KMS-11 (cell line): ENCODE results near the gene GRIP1.

Source experiments
- H2AFZ ChIP-seq: fragments of 200-600 bp; sonication (generic); 2 replicates; pipeline ENCODE4 v1.6.1; 2016; ENCODE audit warnings: antibody characterized with exemption, mixed run types, low read depth
- H3K27ac ChIP-seq: fragments of 200-600 bp; sonication (generic); 2 replicates; pipeline ENCODE4 v1.6.1; 2016; ENCODE audit warnings: mild to moderate bottlenecking, mixed run types
- H3K27me3 ChIP-seq: fragments of 200-600 bp; sonication (generic); 2 replicates; pipeline ENCODE4 v1.6.1; 2017; ENCODE audit warnings: mild to moderate bottlenecking, low read depth, mixed run types, moderate library complexity; ENCODE audit not compliant: insufficient read depth
- H3K36me3 ChIP-seq: fragments of 200-600 bp; sonication (generic); 2 replicates; pipeline ENCODE4 v1.6.1; 2017; ENCODE audit warnings: mild to moderate bottlenecking, mixed run types; ENCODE audit not compliant: insufficient read depth
- H3K4me1 ChIP-seq: fragments of 200-600 bp; sonication (generic); 2 replicates; pipeline ENCODE4 v1.6.1; 2016; ENCODE audit warnings: mild to moderate bottlenecking, low read depth, mixed run types; ENCODE audit not compliant: poor library complexity, severe bottlenecking
- H3K4me2 ChIP-seq: fragments of 200-600 bp; sonication (generic); 2 replicates; pipeline ENCODE4 v1.7.0; 2016; ENCODE audit warnings: mild to moderate bottlenecking, mixed run types
- H3K4me3 ChIP-seq: fragments of 200-600 bp; sonication (generic); IDR thresholded peaks from 2 replicates; pipeline ENCODE4 v1.6.1; 2017; ENCODE audit warnings: low read depth, low read length, mixed read lengths; ENCODE audit not compliant: insufficient read depth
- H3K79me2 ChIP-seq: fragments of 200-600 bp; sonication (generic); 2 replicates; pipeline ENCODE4 v1.6.1; 2016; ENCODE audit warnings: low read depth, mixed run types; ENCODE audit not compliant: insufficient read depth
- H3K9ac ChIP-seq: fragments of 200-600 bp; sonication (generic); 2 replicates; pipeline ENCODE4 v1.6.1; 2016; ENCODE audit warnings: mild to moderate bottlenecking, mixed run types
- H4K20me1 ChIP-seq: fragments of 200-600 bp; sonication (generic); 2 replicates; pipeline ENCODE4 v1.6.1; 2016; ENCODE audit warnings: mild to moderate bottlenecking, mixed run types; ENCODE audit not compliant: insufficient read depth
- TF ChIP-seq, protein P1 (sequence below): fragments of 200-600 bp; sonication (generic); conservative IDR thresholded peaks from 2 replicates; pipeline ENCODE4 v1.6.1; 2017; ENCODE audit warnings: low read depth, mild to moderate bottlenecking, antibody characterized with exemption, low read length, moderate library complexity, mixed read lengths

Gene GRIP1

GRCh38 chr12:66683073-66683472 is 4.2 kb upstream of the GRIP1 start:
- Histone ChIP-seq H3K4me1 (peaks cover 5% of the 10 kb centered on the region), H3K4me3 (no peak overlapping the region), H3K27me3 (no peaks in the 10 kb centered on the region), H3K36me3 (no peaks in the 10 kb centered on the region), H3K9ac (no peak overlapping the region), H3K79me2 (no peaks in the 10 kb centered on the region), H3K27ac (no peak overlapping the region), H3K4me2 (no peak overlapping the region), H2AFZ (no peak overlapping the region), H4K20me1 (no peaks in the 10 kb centered on the region)
- TF ChIP-seq, protein P1, sequence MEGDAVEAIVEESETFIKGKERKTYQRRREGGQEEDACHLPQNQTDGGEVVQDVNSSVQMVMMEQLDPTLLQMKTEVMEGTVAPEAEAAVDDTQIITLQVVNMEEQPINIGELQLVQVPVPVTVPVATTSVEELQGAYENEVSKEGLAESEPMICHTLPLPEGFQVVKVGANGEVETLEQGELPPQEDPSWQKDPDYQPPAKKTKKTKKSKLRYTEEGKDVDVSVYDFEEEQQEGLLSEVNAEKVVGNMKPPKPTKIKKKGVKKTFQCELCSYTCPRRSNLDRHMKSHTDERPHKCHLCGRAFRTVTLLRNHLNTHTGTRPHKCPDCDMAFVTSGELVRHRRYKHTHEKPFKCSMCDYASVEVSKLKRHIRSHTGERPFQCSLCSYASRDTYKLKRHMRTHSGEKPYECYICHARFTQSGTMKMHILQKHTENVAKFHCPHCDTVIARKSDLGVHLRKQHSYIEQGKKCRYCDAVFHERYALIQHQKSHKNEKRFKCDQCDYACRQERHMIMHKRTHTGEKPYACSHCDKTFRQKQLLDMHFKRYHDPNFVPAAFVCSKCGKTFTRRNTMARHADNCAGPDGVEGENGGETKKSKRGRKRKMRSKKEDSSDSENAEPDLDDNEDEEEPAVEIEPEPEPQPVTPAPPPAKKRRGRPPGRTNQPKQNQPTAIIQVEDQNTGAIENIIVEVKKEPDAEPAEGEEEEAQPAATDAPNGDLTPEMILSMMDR = no peak

GRCh38 chr12:66679461-66680084 is 697 bp upstream of the GRIP1 start:
- Histone ChIP-seq H2AFZ (no peak overlapping the region), H3K36me3 (no peaks in the 10 kb centered on the region), H3K4me3 (no peak overlapping the region), H3K27ac (no peak overlapping the region), H3K79me2 (no peaks in the 10 kb centered on the region), H3K4me2 (no peak overlapping the region), H3K9ac (no peak overlapping the region), H3K27me3 (no peaks in the 10 kb centered on the region), H3K4me1 (peaks cover 4% of the 10 kb centered on the region), H4K20me1 (no peaks in the 10 kb centered on the region)
- TF ChIP-seq, protein P1 = no peak

DNA sequence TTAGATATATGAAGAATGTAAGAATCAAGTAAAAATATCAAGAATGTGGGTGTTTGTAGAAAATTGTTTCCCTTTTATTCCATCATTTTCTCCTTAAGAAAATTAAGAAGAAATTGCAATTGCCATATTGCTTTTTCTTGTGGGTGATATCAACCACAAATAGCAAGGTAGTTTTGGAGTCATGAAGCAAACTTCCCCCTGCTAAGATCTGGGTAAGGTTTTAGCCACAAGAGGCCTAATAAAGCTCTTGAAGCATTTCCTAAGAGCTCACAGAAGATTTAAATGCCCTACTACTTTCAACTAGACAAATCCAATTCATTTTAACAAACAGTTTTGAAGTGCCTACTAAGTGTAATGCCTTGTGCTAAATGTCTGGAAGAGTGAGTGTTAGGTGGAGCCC is 2.6 kb downstream of the GRIP1 start:
- Histone ChIP-seq H3K4me1 (no peaks in the 10 kb centered on the region), H3K36me3 (no peaks in the 10 kb centered on the region), H2AFZ (no peak overlapping the region), H4K20me1 (no peaks in the 10 kb centered on the region), H3K79me2 (no peaks in the 10 kb centered on the region), H3K4me3 (no peak overlapping the region), H3K9ac (no peak overlapping the region), H3K27ac (no peak overlapping the region), H3K27me3 (no peaks in the 10 kb centered on the region), H3K4me2 (no peak overlapping the region)
- TF ChIP-seq, protein P1 = no peak

DNA sequence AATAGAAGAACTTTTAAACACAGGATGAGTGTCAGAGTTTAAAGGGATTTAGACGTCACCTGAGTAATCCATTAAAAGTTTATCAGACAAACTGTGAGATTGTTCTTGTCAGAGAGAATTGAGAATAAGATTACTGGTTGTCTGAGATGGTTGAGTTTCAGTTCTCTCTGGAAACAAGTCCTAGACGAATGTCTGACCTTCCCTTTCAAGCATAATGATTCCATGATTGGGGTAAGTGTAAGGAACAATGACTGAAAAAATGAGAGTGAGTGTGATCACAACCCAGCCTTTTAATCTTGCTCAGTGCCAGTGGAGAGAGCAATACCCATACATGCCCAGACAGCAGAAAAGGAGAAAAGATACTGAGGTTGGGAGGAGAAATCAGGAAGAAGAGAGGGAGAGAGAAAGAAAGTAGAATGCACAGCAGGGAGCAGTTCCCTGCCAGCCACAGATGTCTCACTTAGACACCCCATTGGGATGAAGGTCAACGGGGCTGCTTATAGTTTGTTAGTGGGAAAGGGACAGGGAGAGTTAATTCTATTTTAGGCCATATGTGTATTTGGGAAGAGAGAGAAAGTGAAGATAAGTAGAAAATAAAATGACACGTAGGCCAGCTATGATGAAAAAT is 4.3 kb downstream of the GRIP1 start:
- Histone ChIP-seq H3K27me3 (no peaks in the 10 kb centered on the region), H3K9ac (no peak overlapping the region), H3K27ac (no peak overlapping the region), H3K36me3 (no peaks in the 10 kb centered on the region), H3K4me3 (no peak overlapping the region), H3K4me1 (no peaks in the 10 kb centered on the region), H4K20me1 (no peaks in the 10 kb centered on the region), H2AFZ (no peak overlapping the region), H3K79me2 (no peaks in the 10 kb centered on the region), H3K4me2 (no peak overlapping the region)
- TF ChIP-seq, protein P1 = no peak
